ENCODE results near the gene SLC26A9.
A peak's percentile ranks its signal among the peaks of the same experiment; 100 is the strongest.

The SLC26A9 gene

DNA sequence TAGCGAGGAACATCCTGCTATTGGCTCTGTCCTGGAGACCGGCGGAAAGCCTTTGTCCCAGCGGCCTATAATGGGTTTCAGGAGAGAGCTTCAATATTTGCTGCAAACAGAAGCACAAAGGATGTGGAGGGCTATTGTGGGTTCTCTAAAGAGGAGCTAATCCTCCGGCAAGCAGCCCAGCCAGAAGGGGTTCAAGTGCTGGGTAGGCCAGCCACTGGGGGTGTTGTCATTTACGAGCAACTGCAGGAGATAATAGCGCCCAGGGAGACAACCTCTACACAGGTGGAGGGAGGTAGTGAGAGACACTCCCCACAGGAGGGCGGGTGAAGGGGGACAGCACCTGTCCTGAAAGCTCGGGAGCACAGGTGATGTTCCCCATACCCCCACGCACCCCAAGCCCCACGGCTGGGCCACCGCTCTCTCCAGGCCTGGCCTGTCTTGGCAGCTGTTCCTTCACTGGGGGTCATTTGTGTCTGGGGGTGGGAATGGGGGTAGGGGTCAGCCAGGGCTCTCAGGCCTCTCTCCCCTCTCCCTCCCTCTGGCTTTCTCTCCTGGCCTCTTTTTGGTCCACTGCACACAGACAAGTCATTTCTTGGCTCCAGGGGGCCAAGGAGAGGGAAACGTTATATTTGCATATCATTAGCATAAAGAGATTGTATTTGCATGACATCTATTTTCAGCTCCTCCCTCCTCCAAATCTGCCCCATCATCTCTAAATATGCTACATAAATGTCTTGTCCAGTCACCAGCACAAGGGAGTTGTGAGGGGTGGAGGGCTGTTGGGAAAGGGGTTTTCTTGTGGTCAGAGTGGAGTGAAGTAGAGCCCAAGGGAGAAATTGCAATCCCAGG lies 22.0 kb upstream of the SLC26A9 start:
- no peak overlapping the region for H3K4me3 Mint-ChIP-seq
- no peaks in the 10 kb centered on the region for H3K27me3 Mint-ChIP-seq (ENCODE audit: low read depth)
- peaks cover 15% of the 10 kb centered on the region for H3K4me1 Mint-ChIP-seq (ENCODE audit: low read depth)
- no peak overlapping the region for H3K27ac Mint-ChIP-seq
- no peaks in the 10 kb centered on the region for H3K9me3 Mint-ChIP-seq
- H3K36me3 Mint-ChIP-seq (ENCODE audit: low read depth) = no peaks in the 10 kb centered on the region

DNA sequence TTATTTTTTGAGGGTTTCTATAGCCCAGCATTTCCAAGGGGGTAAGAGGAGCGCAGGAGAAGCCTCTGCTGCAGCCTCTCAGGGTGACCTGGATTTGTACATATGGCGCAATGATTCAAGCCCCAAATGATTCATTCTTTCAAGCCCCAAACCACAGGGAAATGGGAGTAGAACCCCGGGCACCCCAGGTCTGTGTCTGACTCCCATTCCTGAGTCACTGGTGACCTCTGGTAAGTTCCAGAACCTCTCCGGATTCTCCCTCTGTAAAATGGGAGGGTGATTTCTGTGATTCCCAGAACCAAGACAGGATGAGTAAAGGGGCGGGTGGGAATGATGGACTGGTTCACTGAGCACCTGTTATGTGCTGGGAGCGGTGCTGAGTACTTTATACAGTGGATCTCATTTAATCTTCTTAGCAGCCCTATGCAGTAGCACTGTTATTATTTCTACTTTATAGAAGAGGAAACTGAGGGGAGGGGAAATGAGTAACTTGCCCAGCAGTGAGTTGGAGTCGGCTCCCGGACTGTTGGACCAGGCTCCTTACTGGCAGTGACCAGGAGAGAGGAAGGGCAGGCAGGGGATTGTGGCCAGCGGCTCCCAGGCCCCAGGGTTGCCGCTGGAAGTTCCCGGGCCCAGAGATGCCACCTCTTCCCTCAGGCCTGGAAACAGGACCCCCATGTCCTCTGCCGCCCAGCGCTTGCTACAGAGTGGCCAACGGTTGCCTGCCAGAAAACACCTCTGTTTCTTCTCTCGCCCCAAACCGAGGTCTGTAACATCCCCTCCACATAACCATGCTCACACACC lies 20.3 kb upstream of the SLC26A9 start:
- peaks cover 9% of the 10 kb centered on the region for H3K27me3 Mint-ChIP-seq (ENCODE audit: low read depth)
- peak overlapping the region; percentile 62 for H3K27ac Mint-ChIP-seq
- H3K4me3 Mint-ChIP-seq = no peak overlapping the region
- H3K36me3 Mint-ChIP-seq (ENCODE audit: low read depth) = no peaks in the 10 kb centered on the region
- H3K9me3 Mint-ChIP-seq = no peaks in the 10 kb centered on the region
- peaks cover 17% of the 10 kb centered on the region for H3K4me1 Mint-ChIP-seq (ENCODE audit: low read depth)

DNA sequence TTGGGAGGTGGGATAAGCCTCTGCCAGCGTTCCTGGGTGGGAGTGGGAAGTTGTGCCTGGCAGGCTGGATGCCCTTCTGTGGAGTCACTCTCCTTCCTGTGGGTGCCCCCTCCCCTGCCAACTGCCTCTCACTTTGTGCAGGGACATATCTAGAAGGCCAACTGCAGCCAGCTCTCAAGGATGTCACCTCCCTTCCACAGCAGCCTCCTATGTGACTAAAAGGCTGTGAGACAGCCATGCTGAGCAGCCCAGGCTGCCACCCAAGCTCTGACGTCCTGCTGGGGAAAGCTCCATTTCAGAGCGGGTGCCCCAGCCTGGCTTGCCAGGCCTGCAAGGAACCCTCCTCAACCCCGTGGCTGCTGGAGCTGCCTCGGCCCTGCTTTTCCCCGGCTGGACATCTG lies 19.6 kb upstream of the SLC26A9 start:
- peaks cover 17% of the 10 kb centered on the region for H3K4me1 Mint-ChIP-seq (ENCODE audit: low read depth)
- H3K36me3 Mint-ChIP-seq (ENCODE audit: low read depth) = no peaks in the 10 kb centered on the region

DNA sequence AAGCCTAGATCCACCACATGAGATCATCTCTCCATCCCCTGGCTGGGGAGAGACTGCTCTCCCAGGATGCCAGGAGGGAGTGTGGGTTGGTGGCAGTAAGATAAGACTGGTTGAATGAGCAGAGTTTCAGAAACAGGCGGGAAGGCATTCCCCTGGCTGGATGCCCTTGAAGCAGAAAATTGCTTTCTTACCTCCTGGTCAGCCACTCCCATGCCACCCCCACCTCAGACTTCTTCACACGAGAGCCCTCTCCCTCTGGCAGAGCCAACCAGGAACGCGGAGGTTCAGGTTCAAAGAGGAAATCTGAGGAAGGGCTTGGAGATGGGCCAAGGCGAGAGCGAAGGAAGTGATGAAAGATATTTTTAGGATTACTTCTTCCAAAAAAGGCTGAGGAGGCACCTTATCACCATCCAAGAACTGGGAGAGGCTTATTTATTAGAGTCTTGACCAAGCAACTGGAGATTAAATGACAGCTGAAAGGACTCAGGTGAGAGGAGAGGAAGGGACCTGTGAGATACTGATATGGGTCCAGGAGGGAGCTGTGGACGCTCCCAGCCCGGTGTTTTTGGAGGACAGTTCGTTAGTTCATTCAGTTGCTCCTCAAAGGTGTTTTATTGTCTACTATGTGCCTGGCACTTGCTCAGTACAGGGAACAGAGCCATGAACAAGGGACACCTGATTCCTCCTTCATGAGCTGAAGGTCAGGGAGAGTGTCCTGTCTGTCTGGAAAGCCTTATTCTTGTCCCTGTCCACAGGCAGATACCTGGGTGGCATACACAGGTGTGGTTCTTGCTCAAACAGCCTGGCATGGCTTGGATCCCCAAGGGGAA lies 18.9 kb upstream of the SLC26A9 start:
- Mint-ChIP-seq H3K4me1 (ENCODE audit: low read depth) (peaks cover 17% of the 10 kb centered on the region), H3K36me3 (ENCODE audit: low read depth) (no peaks in the 10 kb centered on the region), H3K27me3 (ENCODE audit: low read depth) (peaks cover 12% of the 10 kb centered on the region), H3K9me3 (no peaks in the 10 kb centered on the region), H3K27ac (peak overlapping the region; percentile 36), H3K4me3 (no peak overlapping the region)

More for the DNA sequence above, 19.6 kb upstream of the SLC26A9 start:
- H3K27me3 Mint-ChIP-seq (ENCODE audit: low read depth) = peaks cover 9% of the 10 kb centered on the region
- H3K9me3 Mint-ChIP-seq = no peaks in the 10 kb centered on the region
- no peak overlapping the region for H3K4me3 Mint-ChIP-seq
- H3K27ac Mint-ChIP-seq = peak overlapping the region; percentile 36

DNA sequence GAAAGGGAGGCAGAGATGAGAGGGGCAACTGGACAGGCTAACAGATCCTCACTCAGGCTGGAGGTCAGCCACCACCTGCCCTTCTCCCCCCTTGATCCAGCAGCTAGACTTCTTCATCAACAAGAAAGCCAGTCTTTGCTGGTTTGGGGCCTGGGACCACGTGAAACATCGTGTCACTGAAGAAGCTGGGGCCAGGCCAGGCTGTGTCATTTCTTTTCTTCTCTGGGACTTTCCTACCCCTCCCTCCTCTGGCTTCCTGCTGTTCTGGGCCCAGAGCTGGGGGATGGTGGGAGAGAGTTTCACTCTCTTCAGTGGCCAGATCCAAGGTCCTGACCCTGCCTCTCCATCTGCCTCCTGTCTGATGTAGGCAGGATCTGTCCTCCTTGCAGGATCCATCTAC lies 18.1 kb upstream of the SLC26A9 start:
- Mint-ChIP-seq H3K4me1 (ENCODE audit: low read depth) (peaks cover 17% of the 10 kb centered on the region), H3K36me3 (ENCODE audit: low read depth) (no peaks in the 10 kb centered on the region), H3K27me3 (ENCODE audit: low read depth) (peaks cover 19% of the 10 kb centered on the region), H3K27ac (peak overlapping the region; percentile 88), H3K4me3 (no peak overlapping the region), H3K9me3 (no peaks in the 10 kb centered on the region)

DNA sequence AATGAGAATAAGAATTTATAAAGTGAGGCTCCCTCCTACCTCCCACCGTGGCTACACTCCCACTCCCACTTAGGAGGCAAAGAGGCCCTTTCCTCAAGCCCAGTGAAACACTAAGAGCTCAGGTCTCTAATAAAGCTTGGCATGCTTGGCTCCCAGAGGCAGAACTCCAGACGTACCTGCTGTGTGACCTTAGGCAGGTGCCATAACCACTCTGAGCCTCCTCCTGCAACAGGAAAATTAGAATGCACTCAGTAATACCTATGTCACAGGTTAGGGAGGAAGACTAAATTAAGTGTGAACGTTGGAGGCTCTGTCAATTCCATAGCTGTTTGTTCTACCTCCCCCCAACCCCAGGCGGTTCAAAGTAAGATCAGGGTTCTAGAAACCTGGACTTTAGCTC lies 16.5 kb upstream of the SLC26A9 start:
- Mint-ChIP-seq H3K36me3 (ENCODE audit: low read depth) (no peaks in the 10 kb centered on the region), H3K4me1 (ENCODE audit: low read depth) (peaks cover 17% of the 10 kb centered on the region), H3K4me3 (no peak overlapping the region), H3K27ac (no peak overlapping the region), H3K27me3 (ENCODE audit: low read depth) (peaks cover 29% of the 10 kb centered on the region), H3K9me3 (no peaks in the 10 kb centered on the region)

DNA sequence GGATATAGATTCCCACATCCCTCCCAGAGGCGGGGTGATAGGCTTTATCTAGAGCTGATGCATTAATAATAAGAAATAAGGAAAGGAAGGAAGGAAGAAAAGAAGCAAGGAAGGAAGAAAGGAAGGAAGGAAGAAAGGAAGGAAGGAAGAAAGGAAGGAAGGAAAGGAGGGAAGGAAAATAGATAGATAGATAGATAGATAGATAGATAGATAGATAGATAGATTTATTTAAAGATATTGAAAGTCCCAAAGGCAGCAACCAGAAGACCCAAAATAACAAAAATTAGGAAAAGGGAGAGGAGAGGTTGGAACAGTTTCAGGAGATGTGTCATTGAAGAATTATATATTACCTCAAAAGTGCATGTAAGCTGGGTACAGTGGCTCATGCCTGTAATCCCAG lies 12.2 kb upstream of the SLC26A9 start:
- Mint-ChIP-seq H3K4me3 (no peak overlapping the region), H3K4me1 (ENCODE audit: low read depth) (peaks cover 5% of the 10 kb centered on the region), H3K27ac (no peak overlapping the region), H3K27me3 (ENCODE audit: low read depth) (peaks cover 34% of the 10 kb centered on the region), H3K36me3 (ENCODE audit: low read depth) (no peaks in the 10 kb centered on the region), H3K9me3 (no peaks in the 10 kb centered on the region)

DNA sequence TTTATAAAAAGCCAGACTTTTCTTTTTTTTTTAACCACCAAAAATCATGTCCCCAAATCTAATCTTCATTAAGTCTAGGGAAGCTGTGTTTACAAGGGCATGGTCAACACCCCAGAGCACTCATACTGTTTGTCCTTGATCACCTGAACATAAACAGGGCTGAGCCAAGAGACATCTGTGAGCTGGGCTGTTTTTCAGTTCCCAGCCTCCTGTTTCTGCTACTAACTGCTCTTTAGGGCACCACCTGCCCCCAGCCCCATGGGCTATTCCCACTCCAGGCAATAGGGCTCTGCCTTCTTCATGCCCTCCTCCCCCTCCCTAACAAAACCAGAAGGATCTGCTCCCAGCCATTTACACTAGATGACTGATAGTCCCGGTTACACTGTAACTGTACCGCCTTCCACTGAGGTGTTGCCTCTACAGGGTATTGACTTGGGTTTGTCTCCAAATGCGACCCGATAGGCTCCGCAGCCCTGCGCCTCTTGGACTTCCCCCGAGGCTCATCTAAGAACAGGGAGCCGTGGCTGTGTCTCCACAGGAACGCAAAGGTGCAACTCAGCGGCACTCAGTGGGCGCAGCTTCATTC lies 11.7 kb upstream of the SLC26A9 start:
- Mint-ChIP-seq H3K9me3 (no peaks in the 10 kb centered on the region), H3K4me1 (ENCODE audit: low read depth) (no peaks in the 10 kb centered on the region), H3K27ac (no peak overlapping the region), H3K4me3 (no peak overlapping the region), H3K36me3 (ENCODE audit: low read depth) (no peaks in the 10 kb centered on the region), H3K27me3 (ENCODE audit: low read depth) (peaks cover 34% of the 10 kb centered on the region)

DNA sequence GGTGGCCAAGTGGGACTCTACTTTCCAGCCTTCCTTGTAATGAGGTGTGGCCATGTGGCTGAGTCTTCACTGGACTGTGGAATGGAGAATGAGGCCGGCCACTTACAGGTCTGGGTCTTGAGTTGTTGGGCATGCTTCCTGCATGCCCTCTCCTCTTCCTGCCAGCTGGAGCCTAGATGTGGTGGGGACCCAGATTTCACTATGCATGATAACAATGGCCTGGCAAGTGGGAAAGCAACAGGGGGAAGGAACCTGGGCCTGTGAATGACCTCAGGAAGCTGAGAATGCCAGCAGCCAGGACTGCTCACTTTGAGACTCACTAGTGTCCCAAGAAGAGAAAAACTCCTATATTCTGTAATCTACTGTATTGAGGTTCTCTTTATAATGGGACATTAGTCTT lies 8.5 kb upstream of the SLC26A9 start:
- no peaks in the 10 kb centered on the region for H3K4me1 Mint-ChIP-seq (ENCODE audit: low read depth)
- H3K9me3 Mint-ChIP-seq = no peaks in the 10 kb centered on the region
- H3K4me3 Mint-ChIP-seq = no peak overlapping the region
- H3K36me3 Mint-ChIP-seq (ENCODE audit: low read depth) = no peaks in the 10 kb centered on the region
- no peak overlapping the region for H3K27ac Mint-ChIP-seq
- H3K27me3 Mint-ChIP-seq (ENCODE audit: low read depth) = peaks cover 22% of the 10 kb centered on the region

DNA sequence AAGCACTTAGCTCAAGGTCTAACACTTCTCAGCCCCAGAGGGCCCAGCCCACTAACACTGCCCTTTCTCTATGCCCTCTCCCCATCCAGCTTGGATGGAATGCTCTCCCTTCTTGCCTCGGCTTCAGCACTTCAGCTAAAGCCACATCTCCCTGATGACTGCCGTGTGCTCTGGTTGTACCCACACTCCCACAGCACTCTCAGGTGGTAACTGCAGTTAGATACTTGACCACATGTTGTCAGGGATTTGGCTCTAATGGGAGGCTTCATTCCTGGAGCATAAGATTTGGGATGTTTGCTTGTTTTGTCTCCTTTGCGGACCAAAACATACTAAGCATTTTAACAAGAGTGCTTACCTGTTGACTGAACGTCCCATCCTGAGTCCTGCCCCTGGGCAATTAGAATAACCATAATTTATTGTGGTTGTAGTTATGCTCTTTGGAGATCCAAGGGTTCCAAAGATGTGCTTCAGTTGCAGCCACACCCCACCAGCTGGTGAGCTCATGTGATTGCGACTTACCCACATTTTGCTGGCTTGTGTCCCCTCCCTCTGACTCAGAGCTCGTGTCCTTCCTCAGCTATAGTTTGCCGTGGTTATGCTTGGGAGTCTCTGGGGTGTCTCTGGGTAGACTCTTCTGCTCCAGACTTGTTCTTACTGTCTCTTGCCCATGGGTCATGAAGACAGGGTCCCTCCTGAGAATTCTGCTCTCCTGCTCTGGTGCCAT lies 7.7 kb upstream of the SLC26A9 start:
- no peaks in the 10 kb centered on the region for H3K36me3 Mint-ChIP-seq (ENCODE audit: low read depth)
- no peak overlapping the region for H3K4me3 Mint-ChIP-seq
- no peaks in the 10 kb centered on the region for H3K9me3 Mint-ChIP-seq
- H3K27ac Mint-ChIP-seq = no peak overlapping the region
- no peaks in the 10 kb centered on the region for H3K4me1 Mint-ChIP-seq (ENCODE audit: low read depth)
- peaks cover 22% of the 10 kb centered on the region for H3K27me3 Mint-ChIP-seq (ENCODE audit: low read depth)

DNA sequence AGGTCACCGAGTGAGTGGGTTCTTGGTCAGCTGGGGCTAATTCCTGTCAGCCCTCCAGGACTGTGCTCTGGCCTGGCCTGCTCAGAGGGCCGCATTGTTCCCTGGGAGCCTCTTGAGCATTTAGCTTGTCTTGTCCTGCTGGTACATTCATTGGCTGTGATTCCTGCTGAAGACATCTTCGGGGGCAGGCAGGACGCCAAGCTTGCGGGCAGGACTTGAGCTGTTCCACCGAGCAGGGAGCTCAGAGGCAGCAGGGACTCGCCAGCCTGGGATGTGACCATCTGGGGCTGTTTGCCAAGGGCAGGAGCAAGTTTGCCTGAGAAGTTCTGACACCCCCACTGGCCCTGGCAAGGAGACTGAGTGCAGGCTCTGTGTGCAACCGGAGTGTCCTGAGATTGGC lies 7.0 kb upstream of the SLC26A9 start:
- H3K36me3 Mint-ChIP-seq (ENCODE audit: low read depth) = no peaks in the 10 kb centered on the region
- H3K9me3 Mint-ChIP-seq = no peaks in the 10 kb centered on the region
- H3K4me1 Mint-ChIP-seq (ENCODE audit: low read depth) = no peaks in the 10 kb centered on the region
- peaks cover 21% of the 10 kb centered on the region for H3K27me3 Mint-ChIP-seq (ENCODE audit: low read depth)
- H3K27ac Mint-ChIP-seq = no peak overlapping the region
- no peak overlapping the region for H3K4me3 Mint-ChIP-seq

DNA sequence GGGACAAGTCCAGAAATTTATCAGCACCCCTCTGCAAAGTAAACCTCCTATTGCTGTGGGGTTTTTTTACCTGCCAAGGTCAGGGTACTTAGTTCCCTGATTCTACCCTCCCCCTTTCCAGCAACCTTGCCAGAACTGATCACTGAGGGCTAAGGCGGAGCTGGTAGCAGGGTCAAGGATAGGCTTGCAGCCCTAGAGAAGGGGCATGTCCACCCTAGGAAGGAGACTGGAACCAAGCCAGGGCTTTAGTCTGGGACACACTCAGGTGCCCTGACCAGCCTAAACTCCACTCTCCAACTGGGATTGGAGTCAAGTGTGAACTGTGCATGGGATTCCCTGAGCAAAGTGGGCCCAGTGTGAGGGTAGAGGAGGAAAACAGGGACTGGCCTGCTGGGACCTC lies 6.5 kb upstream of the SLC26A9 start:
- no peaks in the 10 kb centered on the region for H3K36me3 Mint-ChIP-seq (ENCODE audit: low read depth)
- no peak overlapping the region for H3K27ac Mint-ChIP-seq
- H3K9me3 Mint-ChIP-seq = no peaks in the 10 kb centered on the region
- no peak overlapping the region for H3K4me3 Mint-ChIP-seq
- peaks cover 18% of the 10 kb centered on the region for H3K27me3 Mint-ChIP-seq (ENCODE audit: low read depth)
- H3K4me1 Mint-ChIP-seq (ENCODE audit: low read depth) = no peaks in the 10 kb centered on the region

DNA sequence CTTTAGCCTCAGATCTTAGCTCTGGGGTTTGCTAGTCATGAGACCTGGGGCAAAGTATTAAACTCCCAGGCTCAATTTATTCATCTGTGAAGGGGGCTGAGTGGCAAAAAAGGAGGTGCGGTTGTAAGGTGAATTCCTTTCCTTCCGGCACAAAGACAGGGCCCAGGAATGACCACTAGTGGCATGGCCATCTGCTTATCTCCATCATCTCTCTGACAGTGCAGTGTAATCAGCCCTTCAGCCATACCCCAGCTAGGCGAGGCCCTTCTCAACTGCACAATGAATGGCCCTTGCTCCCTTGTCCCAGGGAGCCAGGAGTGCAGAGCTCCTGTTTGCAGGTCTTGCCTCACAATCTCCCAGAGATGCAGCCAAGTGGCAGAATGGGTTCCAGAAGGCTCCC lies 5.6 kb upstream of the SLC26A9 start:
- no peaks in the 10 kb centered on the region for H3K36me3 Mint-ChIP-seq (ENCODE audit: low read depth)
- H3K4me3 Mint-ChIP-seq = no peak overlapping the region
- H3K4me1 Mint-ChIP-seq (ENCODE audit: low read depth) = no peaks in the 10 kb centered on the region
- peaks cover 16% of the 10 kb centered on the region for H3K27me3 Mint-ChIP-seq (ENCODE audit: low read depth)
- no peaks in the 10 kb centered on the region for H3K9me3 Mint-ChIP-seq
- H3K27ac Mint-ChIP-seq = no peak overlapping the region

DNA sequence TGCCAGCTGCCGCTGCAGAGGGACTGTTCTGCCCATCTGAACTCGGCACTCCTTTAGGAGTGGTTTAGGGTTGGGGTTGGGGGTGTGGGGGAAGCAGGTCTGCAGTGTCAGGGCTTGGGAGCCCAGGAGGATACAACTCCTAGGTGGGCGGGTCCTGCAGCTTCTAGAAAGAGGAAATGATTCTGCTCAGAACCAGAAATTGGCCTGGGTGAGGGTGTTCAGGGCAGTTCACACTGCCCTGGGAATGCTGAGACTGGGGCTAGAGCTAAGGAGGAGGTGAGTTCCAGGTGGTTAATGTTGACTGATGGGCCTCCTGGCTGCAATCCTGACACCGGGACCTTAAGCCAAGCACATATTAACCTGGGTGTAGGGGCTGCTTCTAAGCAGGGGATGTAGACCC lies 4.8 kb upstream of the SLC26A9 start:
- Mint-ChIP-seq H3K27ac (no peak overlapping the region), H3K9me3 (no peaks in the 10 kb centered on the region), H3K4me1 (ENCODE audit: low read depth) (no peaks in the 10 kb centered on the region), H3K27me3 (ENCODE audit: low read depth) (peaks cover 23% of the 10 kb centered on the region), H3K4me3 (no peak overlapping the region), H3K36me3 (ENCODE audit: low read depth) (no peaks in the 10 kb centered on the region)
